ENCODE results near the gene CRNN. TPM values are rescaled to one million over a fixed set of nuclear protein-coding genes. Genes with fewer than 3 reads are reported as not detected.

The CRNN gene
- total and polyA plus RNA-seq, 2 experiments from 2014 or later: not detected

DNA sequence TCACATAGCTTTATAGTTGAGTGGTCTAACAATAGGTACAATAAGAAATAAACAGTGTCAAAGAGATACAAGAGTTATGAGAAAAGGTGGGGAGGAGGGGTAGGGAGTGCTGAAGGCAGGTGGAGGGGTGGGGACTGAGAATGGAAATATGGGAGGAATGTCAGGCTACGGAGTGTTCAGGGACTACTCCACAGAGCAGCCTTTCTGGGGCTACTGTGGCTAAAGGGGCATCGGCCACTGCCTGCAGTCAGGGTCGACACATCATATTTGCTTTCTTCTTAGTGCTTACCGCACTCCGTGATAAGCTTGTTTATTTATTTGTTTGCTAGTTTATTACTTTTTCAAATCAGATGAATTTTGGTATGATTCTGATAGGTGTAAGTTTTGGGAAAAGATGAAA is 34.4 kb upstream of the CRNN start:
- no peaks in the 10 kb centered on the region for H3K36me3 Mint-ChIP-seq (ENCODE audit: low read depth)
- no peaks in the 10 kb centered on the region for H3K4me1 ChIP-seq (ENCODE audit: insufficient read depth)
- H2AFZ ChIP-seq: no peak overlapping the region
- no peak for DNase-seq (ENCODE audit: low spot score)
- no peaks in the 10 kb centered on the region for H3K36me3 ChIP-seq (ENCODE audit: insufficient read depth)
- H3K4me3 Mint-ChIP-seq: no peak overlapping the region
- no peaks in the 10 kb centered on the region for H3K79me2 ChIP-seq (replicated peaks; ENCODE audit: insufficient read depth)
- no peak for TF ChIP-seq ZNF331 (CRISPR knock-in tag; IDR thresholded peaks at IDR 0.05; ENCODE audit: low read depth)
- no peak for TF ChIP-seq ZNF114 (CRISPR knock-in tag; IDR thresholded peaks at IDR 0.05)
- no peak for TF ChIP-seq POLR2AphosphoS5 (IDR thresholded peaks at IDR 0.05; ENCODE audit: low read depth)
- no peak for TF ChIP-seq NANOG (IDR thresholded peaks at IDR 0.05; ENCODE audit: borderline replicate concordance)
- TF ChIP-seq, protein P1, sequence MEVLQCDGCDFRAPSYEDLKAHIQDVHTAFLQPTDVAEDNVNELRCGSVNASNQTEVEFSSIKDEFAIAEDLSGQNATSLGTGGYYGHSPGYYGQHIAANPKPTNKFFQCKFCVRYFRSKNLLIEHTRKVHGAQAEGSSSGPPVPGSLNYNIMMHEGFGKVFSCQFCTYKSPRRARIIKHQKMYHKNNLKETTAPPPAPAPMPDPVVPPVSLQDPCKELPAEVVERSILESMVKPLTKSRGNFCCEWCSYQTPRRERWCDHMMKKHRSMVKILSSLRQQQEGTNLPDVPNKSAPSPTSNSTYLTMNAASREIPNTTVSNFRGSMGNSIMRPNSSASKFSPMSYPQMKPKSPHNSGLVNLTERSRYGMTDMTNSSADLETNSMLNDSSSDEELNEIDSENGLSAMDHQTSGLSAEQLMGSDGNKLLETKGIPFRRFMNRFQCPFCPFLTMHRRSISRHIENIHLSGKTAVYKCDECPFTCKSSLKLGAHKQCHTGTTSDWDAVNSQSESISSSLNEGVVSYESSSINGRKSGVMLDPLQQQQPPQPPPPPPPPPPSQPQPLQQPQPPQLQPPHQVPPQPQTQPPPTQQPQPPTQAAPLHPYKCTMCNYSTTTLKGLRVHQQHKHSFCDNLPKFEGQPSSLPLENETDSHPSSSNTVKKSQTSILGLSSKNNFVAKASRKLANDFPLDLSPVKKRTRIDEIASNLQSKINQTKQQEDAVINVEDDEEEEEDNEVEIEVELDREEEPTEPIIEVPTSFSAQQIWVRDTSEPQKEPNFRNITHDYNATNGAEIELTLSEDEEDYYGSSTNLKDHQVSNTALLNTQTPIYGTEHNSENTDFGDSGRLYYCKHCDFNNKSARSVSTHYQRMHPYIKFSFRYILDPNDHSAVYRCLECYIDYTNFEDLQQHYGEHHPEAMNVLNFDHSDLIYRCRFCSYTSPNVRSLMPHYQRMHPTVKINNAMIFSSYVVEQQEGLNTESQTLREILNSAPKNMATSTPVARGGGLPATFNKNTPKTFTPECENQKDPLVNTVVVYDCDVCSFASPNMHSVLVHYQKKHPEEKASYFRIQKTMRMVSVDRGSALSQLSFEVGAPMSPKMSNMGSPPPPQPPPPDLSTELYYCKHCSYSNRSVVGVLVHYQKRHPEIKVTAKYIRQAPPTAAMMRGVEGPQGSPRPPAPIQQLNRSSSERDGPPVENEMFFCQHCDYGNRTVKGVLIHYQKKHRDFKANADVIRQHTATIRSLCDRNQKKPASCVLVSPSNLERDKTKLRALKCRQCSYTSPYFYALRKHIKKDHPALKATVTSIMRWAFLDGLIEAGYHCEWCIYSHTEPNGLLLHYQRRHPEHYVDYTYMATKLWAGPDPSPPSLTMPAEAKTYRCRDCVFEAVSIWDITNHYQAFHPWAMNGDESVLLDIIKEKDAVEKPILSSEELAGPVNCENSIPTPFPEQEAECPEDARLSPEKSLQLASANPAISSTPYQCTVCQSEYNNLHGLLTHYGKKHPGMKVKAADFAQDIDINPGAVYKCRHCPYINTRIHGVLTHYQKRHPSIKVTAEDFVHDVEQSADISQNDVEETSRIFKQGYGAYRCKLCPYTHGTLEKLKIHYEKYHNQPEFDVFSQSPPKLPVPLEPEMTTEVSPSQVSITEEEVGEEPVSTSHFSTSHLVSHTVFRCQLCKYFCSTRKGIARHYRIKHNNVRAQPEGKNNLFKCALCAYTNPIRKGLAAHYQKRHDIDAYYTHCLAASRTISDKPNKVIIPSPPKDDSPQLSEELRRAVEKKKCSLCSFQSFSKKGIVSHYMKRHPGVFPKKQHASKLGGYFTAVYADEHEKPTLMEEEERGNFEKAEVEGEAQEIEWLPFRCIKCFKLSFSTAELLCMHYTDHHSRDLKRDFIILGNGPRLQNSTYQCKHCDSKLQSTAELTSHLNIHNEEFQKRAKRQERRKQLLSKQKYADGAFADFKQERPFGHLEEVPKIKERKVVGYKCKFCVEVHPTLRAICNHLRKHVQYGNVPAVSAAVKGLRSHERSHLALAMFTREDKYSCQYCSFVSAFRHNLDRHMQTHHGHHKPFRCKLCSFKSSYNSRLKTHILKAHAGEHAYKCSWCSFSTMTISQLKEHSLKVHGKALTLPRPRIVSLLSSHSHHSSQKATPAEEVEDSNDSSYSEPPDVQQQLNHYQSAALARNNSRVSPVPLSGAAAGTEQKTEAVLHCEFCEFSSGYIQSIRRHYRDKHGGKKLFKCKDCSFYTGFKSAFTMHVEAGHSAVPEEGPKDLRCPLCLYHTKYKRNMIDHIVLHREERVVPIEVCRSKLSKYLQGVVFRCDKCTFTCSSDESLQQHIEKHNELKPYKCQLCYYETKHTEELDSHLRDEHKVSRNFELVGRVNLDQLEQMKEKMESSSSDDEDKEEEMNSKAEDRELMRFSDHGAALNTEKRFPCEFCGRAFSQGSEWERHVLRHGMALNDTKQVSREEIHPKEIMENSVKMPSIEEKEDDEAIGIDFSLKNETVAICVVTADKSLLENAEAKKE (CRISPR knock-in tag; IDR thresholded peaks at IDR 0.05): no peak
- TF ChIP-seq EZH2phosphoT487 (IDR thresholded peaks at IDR 0.05; ENCODE audit: unreplicated experiment): no peak
- TF ChIP-seq, protein P2, sequence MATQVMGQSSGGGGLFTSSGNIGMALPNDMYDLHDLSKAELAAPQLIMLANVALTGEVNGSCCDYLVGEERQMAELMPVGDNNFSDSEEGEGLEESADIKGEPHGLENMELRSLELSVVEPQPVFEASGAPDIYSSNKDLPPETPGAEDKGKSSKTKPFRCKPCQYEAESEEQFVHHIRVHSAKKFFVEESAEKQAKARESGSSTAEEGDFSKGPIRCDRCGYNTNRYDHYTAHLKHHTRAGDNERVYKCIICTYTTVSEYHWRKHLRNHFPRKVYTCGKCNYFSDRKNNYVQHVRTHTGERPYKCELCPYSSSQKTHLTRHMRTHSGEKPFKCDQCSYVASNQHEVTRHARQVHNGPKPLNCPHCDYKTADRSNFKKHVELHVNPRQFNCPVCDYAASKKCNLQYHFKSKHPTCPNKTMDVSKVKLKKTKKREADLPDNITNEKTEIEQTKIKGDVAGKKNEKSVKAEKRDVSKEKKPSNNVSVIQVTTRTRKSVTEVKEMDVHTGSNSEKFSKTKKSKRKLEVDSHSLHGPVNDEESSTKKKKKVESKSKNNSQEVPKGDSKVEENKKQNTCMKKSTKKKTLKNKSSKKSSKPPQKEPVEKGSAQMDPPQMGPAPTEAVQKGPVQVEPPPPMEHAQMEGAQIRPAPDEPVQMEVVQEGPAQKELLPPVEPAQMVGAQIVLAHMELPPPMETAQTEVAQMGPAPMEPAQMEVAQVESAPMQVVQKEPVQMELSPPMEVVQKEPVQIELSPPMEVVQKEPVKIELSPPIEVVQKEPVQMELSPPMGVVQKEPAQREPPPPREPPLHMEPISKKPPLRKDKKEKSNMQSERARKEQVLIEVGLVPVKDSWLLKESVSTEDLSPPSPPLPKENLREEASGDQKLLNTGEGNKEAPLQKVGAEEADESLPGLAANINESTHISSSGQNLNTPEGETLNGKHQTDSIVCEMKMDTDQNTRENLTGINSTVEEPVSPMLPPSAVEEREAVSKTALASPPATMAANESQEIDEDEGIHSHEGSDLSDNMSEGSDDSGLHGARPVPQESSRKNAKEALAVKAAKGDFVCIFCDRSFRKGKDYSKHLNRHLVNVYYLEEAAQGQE (IDR thresholded peaks at IDR 0.05; ENCODE audit: unreplicated experiment): no peak
- TF ChIP-seq STAT1 (IDR thresholded peaks at IDR 0.05; ENCODE audit: unreplicated experiment): no peak
- TF ChIP-seq, protein P3, sequence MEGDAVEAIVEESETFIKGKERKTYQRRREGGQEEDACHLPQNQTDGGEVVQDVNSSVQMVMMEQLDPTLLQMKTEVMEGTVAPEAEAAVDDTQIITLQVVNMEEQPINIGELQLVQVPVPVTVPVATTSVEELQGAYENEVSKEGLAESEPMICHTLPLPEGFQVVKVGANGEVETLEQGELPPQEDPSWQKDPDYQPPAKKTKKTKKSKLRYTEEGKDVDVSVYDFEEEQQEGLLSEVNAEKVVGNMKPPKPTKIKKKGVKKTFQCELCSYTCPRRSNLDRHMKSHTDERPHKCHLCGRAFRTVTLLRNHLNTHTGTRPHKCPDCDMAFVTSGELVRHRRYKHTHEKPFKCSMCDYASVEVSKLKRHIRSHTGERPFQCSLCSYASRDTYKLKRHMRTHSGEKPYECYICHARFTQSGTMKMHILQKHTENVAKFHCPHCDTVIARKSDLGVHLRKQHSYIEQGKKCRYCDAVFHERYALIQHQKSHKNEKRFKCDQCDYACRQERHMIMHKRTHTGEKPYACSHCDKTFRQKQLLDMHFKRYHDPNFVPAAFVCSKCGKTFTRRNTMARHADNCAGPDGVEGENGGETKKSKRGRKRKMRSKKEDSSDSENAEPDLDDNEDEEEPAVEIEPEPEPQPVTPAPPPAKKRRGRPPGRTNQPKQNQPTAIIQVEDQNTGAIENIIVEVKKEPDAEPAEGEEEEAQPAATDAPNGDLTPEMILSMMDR (conservative IDR thresholded peaks at IDR 0.05; ENCODE audit: low read depth in 2 of 2): no peak
- TF ChIP-seq EZH2 (IDR thresholded peaks at IDR 0.05; ENCODE audit: low read depth, unreplicated experiment): no peak
- TF ChIP-seq, protein P4, sequence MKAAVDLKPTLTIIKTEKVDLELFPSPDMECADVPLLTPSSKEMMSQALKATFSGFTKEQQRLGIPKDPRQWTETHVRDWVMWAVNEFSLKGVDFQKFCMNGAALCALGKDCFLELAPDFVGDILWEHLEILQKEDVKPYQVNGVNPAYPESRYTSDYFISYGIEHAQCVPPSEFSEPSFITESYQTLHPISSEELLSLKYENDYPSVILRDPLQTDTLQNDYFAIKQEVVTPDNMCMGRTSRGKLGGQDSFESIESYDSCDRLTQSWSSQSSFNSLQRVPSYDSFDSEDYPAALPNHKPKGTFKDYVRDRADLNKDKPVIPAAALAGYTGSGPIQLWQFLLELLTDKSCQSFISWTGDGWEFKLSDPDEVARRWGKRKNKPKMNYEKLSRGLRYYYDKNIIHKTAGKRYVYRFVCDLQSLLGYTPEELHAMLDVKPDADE (IDR thresholded peaks at IDR 0.05): no peak
- TF ChIP-seq JUNB (IDR thresholded peaks at IDR 0.05; ENCODE audit: unreplicated experiment): no peak
- TF ChIP-seq CREB1 (CRISPR knock-in tag; IDR thresholded peaks at IDR 0.05; ENCODE audit: low read depth): no peak
- H3K4me1 Mint-ChIP-seq: no peaks in the 10 kb centered on the region
- H3K4me2 ChIP-seq: no peak overlapping the region
- H3F3A ChIP-seq (replicated peaks; ENCODE audit: low read depth): no peaks in the 10 kb centered on the region
- H3K27me3 Mint-ChIP-seq (ENCODE audit: insufficient read depth, low read depth, poor library complexity): peaks cover under 1% of the 10 kb centered on the region
- no peak overlapping the region for H3K27ac ChIP-seq (ENCODE audit: low read depth)
- ATAC-seq: no peak
- H3K27ac Mint-ChIP-seq: no peak overlapping the region
- H4K20me1 ChIP-seq (replicated peaks; ENCODE audit: insufficient read depth): no peaks in the 10 kb centered on the region
- H3K4me3 ChIP-seq: no peak overlapping the region
- H3K9me2 ChIP-seq (ENCODE audit: insufficient read depth): no peaks in the 10 kb centered on the region
- H3K27me3 ChIP-seq (ENCODE audit: insufficient read depth): no peaks in the 10 kb centered on the region
- no peaks in the 10 kb centered on the region for H3K9me3 Mint-ChIP-seq
